ENCODE results near the gene TCN2. TPM values are rescaled to one million over a fixed set of nuclear protein-coding genes. Genes with fewer than 3 reads are reported as not detected.

The TCN2 gene
- total and polyA plus RNA-seq, 9 of the 15 experiments (the other 6 are each of a cell fraction or from before 2014, with no cell fraction given): 0.88 to 5.4 (median 1.7) TPM

GRCh38 chr22:30634471-30635233 is 27.7 kb downstream of the TCN2 start (continued):
- TF ChIP-seq, protein P1, sequence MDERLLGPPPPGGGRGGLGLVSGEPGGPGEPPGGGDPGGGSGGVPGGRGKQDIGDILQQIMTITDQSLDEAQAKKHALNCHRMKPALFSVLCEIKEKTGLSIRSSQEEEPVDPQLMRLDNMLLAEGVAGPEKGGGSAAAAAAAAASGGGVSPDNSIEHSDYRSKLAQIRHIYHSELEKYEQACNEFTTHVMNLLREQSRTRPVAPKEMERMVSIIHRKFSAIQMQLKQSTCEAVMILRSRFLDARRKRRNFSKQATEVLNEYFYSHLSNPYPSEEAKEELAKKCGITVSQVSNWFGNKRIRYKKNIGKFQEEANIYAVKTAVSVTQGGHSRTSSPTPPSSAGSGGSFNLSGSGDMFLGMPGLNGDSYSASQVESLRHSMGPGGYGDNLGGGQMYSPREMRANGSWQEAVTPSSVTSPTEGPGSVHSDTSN (CRISPR knock-in tag; IDR thresholded peaks at IDR 0.05; ENCODE audit: low read depth): no peak
- TF ChIP-seq, protein P1 (tag; conservative IDR thresholded peaks at IDR 0.05; ENCODE audit: low read depth): peak; percentile 68
- TF ChIP-seq CHD1 (IDR thresholded peaks at IDR 0.05; ENCODE audit: low read length): no peak
- TF ChIP-seq ZNF184 (CRISPR knock-in tag; IDR thresholded peaks at IDR 0.05): no peak
- TF ChIP-seq, protein P2, sequence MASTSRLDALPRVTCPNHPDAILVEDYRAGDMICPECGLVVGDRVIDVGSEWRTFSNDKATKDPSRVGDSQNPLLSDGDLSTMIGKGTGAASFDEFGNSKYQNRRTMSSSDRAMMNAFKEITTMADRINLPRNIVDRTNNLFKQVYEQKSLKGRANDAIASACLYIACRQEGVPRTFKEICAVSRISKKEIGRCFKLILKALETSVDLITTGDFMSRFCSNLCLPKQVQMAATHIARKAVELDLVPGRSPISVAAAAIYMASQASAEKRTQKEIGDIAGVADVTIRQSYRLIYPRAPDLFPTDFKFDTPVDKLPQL (IDR thresholded peaks at IDR 0.05; ENCODE audit: extremely low read depth, insufficient read length): no peak
- TF ChIP-seq CHD2 (IDR thresholded peaks at IDR 0.05; ENCODE audit: low read depth, low read length): no peak
- TF ChIP-seq ZNF695 (CRISPR knock-in tag; IDR thresholded peaks at IDR 0.05): no peak
- TF ChIP-seq, protein P3, sequence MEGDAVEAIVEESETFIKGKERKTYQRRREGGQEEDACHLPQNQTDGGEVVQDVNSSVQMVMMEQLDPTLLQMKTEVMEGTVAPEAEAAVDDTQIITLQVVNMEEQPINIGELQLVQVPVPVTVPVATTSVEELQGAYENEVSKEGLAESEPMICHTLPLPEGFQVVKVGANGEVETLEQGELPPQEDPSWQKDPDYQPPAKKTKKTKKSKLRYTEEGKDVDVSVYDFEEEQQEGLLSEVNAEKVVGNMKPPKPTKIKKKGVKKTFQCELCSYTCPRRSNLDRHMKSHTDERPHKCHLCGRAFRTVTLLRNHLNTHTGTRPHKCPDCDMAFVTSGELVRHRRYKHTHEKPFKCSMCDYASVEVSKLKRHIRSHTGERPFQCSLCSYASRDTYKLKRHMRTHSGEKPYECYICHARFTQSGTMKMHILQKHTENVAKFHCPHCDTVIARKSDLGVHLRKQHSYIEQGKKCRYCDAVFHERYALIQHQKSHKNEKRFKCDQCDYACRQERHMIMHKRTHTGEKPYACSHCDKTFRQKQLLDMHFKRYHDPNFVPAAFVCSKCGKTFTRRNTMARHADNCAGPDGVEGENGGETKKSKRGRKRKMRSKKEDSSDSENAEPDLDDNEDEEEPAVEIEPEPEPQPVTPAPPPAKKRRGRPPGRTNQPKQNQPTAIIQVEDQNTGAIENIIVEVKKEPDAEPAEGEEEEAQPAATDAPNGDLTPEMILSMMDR (IDR thresholded peaks at IDR 0.05 in 2 of 3, conservative IDR thresholded peaks at IDR 0.05 in 1 of 3; ENCODE audit: insufficient read depth in 2 of 3, low read depth in 1 of 3, low read length in 3 of 3): peak; percentile 84 to 93 (median 90)
- no peak for TF ChIP-seq MXD1 (CRISPR knock-in tag; IDR thresholded peaks at IDR 0.05; ENCODE audit: borderline replicate concordance, poor library complexity, severe bottlenecking)
- no peak for TF ChIP-seq NFE2L1 (tag; IDR thresholded peaks at IDR 0.05; ENCODE audit: borderline replicate concordance, low read depth)
- TF ChIP-seq XRCC5 (IDR thresholded peaks at IDR 0.05; ENCODE audit: low read depth, low read length): 0 out of 2 replicates have a peak, but pooled peaks have one; percentile 45
- TF ChIP-seq GTF2A2 (tag; IDR thresholded peaks at IDR 0.05): no peak
- peak; percentile 24; the same call in 1 of the 2 replicates for TF ChIP-seq ATF7 (IDR thresholded peaks at IDR 0.05)
- TF ChIP-seq HDAC3 (IDR thresholded peaks at IDR 0.05; ENCODE audit: borderline replicate concordance, partially characterized antibody): no peak
- no peak for TF ChIP-seq ZNF57 (CRISPR knock-in tag; IDR thresholded peaks at IDR 0.05)
- no peak for TF ChIP-seq COPS2 (conservative IDR thresholded peaks at IDR 0.05)
- no peak for TF ChIP-seq E2F5 (CRISPR knock-in tag; IDR thresholded peaks at IDR 0.05)
- TF ChIP-seq, protein P4, sequence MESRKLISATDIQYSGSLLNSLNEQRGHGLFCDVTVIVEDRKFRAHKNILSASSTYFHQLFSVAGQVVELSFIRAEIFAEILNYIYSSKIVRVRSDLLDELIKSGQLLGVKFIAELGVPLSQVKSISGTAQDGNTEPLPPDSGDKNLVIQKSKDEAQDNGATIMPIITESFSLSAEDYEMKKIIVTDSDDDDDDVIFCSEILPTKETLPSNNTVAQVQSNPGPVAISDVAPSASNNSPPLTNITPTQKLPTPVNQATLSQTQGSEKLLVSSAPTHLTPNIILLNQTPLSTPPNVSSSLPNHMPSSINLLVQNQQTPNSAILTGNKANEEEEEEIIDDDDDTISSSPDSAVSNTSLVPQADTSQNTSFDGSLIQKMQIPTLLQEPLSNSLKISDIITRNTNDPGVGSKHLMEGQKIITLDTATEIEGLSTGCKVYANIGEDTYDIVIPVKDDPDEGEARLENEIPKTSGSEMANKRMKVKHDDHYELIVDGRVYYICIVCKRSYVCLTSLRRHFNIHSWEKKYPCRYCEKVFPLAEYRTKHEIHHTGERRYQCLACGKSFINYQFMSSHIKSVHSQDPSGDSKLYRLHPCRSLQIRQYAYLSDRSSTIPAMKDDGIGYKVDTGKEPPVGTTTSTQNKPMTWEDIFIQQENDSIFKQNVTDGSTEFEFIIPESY (CRISPR knock-in tag; IDR thresholded peaks at IDR 0.05): 0 out of 2 replicates have a peak, but pooled peaks have one; percentile 14

Measured in K562 (cell line).